Loucy (cell line): Measurements from ENCODE around the gene DOCK9.

Experiments used
- H2AFZ ChIP-seq: fragments of 200-600 bp; sonication (generic); 2 replicates; pipeline ENCODE4 v1.6.0; 2016; ENCODE audit warnings: antibody characterized with exemption, mild to moderate bottlenecking, low read length, moderate library complexity
- H3F3A ChIP-seq: fragments of 200-600 bp; 2 replicates; pipeline ENCODE4 v1.6.0; 2016; ENCODE audit warnings: antibody characterized with exemption, low read depth, mild to moderate bottlenecking
- H3K27me3 ChIP-seq: fragments of 200-600 bp; sonication (generic); 2 replicates; pipeline ENCODE4 v1.6.1; 2014; ENCODE audit warnings: low read length, mild to moderate bottlenecking; ENCODE audit not compliant: insufficient read depth, poor library complexity, severe bottlenecking
- H3K36me3 ChIP-seq: fragments of 200-600 bp; sonication (generic); 2 replicates; pipeline ENCODE4 v1.6.1; 2016; ENCODE audit warnings: low read length; ENCODE audit not compliant: insufficient read depth
- H3K4me1 ChIP-seq: fragments of 200-600 bp; sonication (generic); 2 replicates; pipeline ENCODE4 v1.5.1; 2014; ENCODE audit warnings: low read length, mild to moderate bottlenecking; ENCODE audit not compliant: insufficient read depth, poor library complexity, severe bottlenecking
- H3K4me2 ChIP-seq: fragments of 200-600 bp; sonication (generic); 2 replicates; pipeline ENCODE4 v1.6.0; 2014; ENCODE audit warnings: antibody characterized with exemption, low read length, low read depth, mild to moderate bottlenecking; ENCODE audit not compliant: poor library complexity, severe bottlenecking
- H3K4me3 ChIP-seq: fragments of 200-600 bp; sonication (generic); 2 replicates; pipeline ENCODE4 v1.5.1; 2014; ENCODE audit warnings: low read length, mild to moderate bottlenecking, mixed read lengths; ENCODE audit not compliant: poor library complexity, severe bottlenecking
- H3K79me2 ChIP-seq: fragments of 200-600 bp; sonication (generic); 2 replicates; pipeline ENCODE4 v1.6.1; 2014; ENCODE audit warnings: low read length; ENCODE audit not compliant: insufficient read depth
- H3K9ac ChIP-seq: fragments of 200-600 bp; sonication (generic); 2 replicates; pipeline ENCODE4 v1.6.0; 2014; ENCODE audit warnings: mild to moderate bottlenecking, low read depth, low read length, moderate library complexity; ENCODE audit not compliant: poor library complexity, severe bottlenecking
- H3K9me2 ChIP-seq: fragments of 200-600 bp; sonication (generic); replicated peaks from 2 replicates; pipeline ENCODE4 v1.6.1; 2016; ENCODE audit warnings: low read depth, low read length, mixed read lengths
- H3K9me3 ChIP-seq: fragments of 200-600 bp; sonication (generic); 2 replicates; pipeline ENCODE4 v1.6.1; 2014; ENCODE audit warnings: mild to moderate bottlenecking, antibody characterized with exemption, low read length, low read depth; ENCODE audit not compliant: insufficient read depth
- H4K20me1 ChIP-seq: fragments of 200-600 bp; sonication (generic); 2 replicates; pipeline ENCODE4 v1.6.0; 2014; ENCODE audit warnings: antibody characterized with exemption, low read length, mild to moderate bottlenecking; ENCODE audit not compliant: insufficient read depth, poor library complexity, severe bottlenecking
- EZH2phosphoT487 ChIP-seq: fragments of 200-600 bp; IDR thresholded peaks from 2 replicates; pipeline ENCODE4 v1.6.1; 2018; ENCODE audit warnings: antibody characterized with exemption, mild to moderate bottlenecking, moderate library complexity, borderline replicate concordance
- TF ChIP-seq, protein P1 (sequence below): fragments of 200-600 bp; sonication (generic); conservative IDR thresholded peaks from 2 replicates; pipeline ENCODE4 v1.5.1; 2014; ENCODE audit warnings: mild to moderate bottlenecking, antibody characterized with exemption, low read length

Gene DOCK9

DNA sequence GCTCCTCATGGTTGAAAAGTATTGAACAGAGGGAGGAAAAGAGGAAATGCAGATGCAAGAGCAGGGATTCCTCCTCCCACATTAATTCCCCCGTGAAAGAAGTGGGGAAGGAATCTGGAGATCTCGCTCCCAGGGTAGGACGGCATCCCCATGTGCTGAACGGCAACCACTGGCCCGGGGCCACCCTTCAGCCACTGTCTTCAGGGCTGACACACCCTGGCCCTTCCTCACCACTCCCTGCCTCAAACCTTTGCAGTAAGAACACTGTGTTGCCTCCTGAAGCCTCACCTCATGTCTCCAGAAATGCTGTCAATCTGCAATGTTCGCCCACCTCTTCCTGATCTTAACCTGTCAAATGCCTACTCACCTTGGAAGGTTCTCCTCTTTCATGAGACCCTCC lies 10.9 kb upstream of the DOCK9 start:
- no peaks in the 10 kb centered on the region for H3K9me2 ChIP-seq
- no peaks in the 10 kb centered on the region for H3K36me3 ChIP-seq
- H4K20me1 ChIP-seq: no peaks in the 10 kb centered on the region
- no peaks in the 10 kb centered on the region for H3K79me2 ChIP-seq
- H3K9me3 ChIP-seq: no peaks in the 10 kb centered on the region
- H2AFZ ChIP-seq: no peak overlapping the region
- TF ChIP-seq EZH2phosphoT487: no peak
- TF ChIP-seq, protein P1, sequence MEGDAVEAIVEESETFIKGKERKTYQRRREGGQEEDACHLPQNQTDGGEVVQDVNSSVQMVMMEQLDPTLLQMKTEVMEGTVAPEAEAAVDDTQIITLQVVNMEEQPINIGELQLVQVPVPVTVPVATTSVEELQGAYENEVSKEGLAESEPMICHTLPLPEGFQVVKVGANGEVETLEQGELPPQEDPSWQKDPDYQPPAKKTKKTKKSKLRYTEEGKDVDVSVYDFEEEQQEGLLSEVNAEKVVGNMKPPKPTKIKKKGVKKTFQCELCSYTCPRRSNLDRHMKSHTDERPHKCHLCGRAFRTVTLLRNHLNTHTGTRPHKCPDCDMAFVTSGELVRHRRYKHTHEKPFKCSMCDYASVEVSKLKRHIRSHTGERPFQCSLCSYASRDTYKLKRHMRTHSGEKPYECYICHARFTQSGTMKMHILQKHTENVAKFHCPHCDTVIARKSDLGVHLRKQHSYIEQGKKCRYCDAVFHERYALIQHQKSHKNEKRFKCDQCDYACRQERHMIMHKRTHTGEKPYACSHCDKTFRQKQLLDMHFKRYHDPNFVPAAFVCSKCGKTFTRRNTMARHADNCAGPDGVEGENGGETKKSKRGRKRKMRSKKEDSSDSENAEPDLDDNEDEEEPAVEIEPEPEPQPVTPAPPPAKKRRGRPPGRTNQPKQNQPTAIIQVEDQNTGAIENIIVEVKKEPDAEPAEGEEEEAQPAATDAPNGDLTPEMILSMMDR: no peak
- H3K4me3 ChIP-seq: no peak overlapping the region
- no peaks in the 10 kb centered on the region for H3K27me3 ChIP-seq
- no peaks in the 10 kb centered on the region for H3F3A ChIP-seq
- no peaks in the 10 kb centered on the region for H3K4me1 ChIP-seq
- H3K4me2 ChIP-seq: no peak overlapping the region
- H3K9ac ChIP-seq: no peak overlapping the region

DNA sequence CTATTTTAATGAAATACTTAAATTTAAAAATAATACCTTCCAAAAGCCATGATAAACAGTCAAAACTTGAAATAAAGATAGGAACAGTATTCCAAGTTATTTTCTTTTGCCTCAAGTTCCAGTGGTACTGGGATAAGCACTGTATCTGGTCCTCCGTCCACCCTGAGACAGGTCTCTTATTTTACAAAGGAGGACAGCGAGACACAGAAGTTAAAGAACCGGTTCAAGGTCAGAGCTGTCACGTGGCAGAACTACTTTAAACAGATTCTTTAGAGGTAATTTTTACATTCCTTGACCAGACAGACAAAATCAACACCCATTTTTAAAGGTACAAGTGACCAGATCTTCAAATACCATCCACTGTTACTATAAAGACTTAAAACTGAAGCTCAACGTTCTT lies 10.4 kb upstream of the DOCK9 start:
- no peaks in the 10 kb centered on the region for H4K20me1 ChIP-seq
- TF ChIP-seq, protein P1: no peak
- TF ChIP-seq EZH2phosphoT487: no peak
- H3K79me2 ChIP-seq: no peaks in the 10 kb centered on the region
- H3K9ac ChIP-seq: no peak overlapping the region
- H3K9me3 ChIP-seq: no peaks in the 10 kb centered on the region
- no peak overlapping the region for H2AFZ ChIP-seq
- no peaks in the 10 kb centered on the region for H3F3A ChIP-seq
- H3K36me3 ChIP-seq: no peaks in the 10 kb centered on the region
- no peaks in the 10 kb centered on the region for H3K4me1 ChIP-seq
- no peaks in the 10 kb centered on the region for H3K9me2 ChIP-seq
- H3K4me2 ChIP-seq: no peak overlapping the region
- H3K27me3 ChIP-seq: no peaks in the 10 kb centered on the region
- H3K4me3 ChIP-seq: no peak overlapping the region

DNA sequence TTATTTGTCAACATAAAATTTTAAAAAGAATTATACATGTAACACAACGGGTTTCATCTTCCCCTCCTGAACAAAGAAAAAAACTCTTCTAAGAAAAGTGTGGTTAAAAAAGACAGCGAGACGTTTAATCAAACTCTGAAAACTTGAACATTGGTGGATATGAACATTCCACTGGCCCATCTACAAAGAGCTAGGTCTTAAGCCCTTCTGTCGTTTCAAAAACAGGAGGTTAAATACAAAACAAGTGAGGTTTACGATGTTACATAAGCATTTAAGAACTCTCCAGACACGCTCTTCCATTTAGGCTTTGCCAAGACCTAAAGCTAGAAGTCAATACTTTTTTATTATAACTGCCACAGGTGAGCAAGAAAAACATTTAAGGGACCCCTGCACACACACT lies 9.4 kb upstream of the DOCK9 start:
- Histone ChIP-seq H3K4me1 (peaks cover 1% of the 10 kb centered on the region), H3K4me3 (no peak overlapping the region), H3K9me2 (no peaks in the 10 kb centered on the region), H3F3A (no peaks in the 10 kb centered on the region), H4K20me1 (no peaks in the 10 kb centered on the region), H3K9me3 (no peaks in the 10 kb centered on the region), H3K9ac (no peak overlapping the region), H3K4me2 (no peak overlapping the region), H3K79me2 (no peaks in the 10 kb centered on the region), H3K27me3 (no peaks in the 10 kb centered on the region), H2AFZ (no peak overlapping the region), H3K36me3 (no peaks in the 10 kb centered on the region)
- TF ChIP-seq EZH2phosphoT487: no peak
- TF ChIP-seq, protein P1: no peak
